Measurements from ENCODE around the gene FBXL16. TPM values are rescaled to one million over a fixed set of nuclear protein-coding genes. Genes with fewer than 3 reads are reported as not detected.

The FBXL16 gene
- total RNA-seq, 1 donor from 2014 or later: 0.75 TPM

DNA sequence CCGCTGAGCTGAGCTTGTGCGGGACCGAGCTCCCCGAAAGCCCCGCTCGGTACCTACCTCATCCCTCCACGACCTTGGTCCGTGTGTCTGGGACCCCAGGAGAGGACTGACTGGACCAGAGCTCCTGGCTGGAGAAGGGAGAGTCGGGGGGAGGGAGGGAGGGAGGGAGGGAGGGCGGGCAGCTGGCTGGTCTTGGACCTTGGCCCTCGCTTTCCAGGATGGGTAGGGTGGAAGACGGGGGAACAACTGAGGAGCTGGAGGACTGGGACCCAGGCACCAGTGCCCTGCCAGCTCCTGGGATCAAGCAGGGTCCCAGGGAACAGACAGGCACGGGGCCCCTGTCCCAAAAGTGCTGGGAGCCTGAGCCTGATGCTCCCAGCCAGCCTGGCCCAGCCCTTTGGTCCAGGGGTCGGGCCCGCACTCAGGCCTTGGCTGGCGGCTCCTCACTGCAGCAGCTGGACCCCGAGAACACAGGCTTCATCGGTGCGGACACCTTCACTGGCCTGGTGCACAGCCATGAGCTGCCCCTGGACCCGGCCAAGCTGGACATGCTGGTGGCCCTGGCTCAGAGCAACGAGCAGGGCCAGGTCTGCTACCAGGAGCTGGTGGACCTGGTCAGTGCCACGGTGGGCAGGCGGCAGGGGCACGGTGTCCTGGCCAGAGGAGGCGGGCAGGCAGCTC is 29.6 kb downstream of the FBXL16 start:
- DNase-seq: no peak
- Mint-ChIP-seq H3K4me3 (no peak overlapping the region), H3K27me3 (peaks cover 9% of the 10 kb centered on the region), H3K27ac (no peak overlapping the region), H3K36me3 (ENCODE audit: low read depth) (peaks cover 23% of the 10 kb centered on the region), H3K4me1 (peaks cover 17% of the 10 kb centered on the region), H3K9me3 (no peaks in the 10 kb centered on the region)
- TF ChIP-seq, protein P1, sequence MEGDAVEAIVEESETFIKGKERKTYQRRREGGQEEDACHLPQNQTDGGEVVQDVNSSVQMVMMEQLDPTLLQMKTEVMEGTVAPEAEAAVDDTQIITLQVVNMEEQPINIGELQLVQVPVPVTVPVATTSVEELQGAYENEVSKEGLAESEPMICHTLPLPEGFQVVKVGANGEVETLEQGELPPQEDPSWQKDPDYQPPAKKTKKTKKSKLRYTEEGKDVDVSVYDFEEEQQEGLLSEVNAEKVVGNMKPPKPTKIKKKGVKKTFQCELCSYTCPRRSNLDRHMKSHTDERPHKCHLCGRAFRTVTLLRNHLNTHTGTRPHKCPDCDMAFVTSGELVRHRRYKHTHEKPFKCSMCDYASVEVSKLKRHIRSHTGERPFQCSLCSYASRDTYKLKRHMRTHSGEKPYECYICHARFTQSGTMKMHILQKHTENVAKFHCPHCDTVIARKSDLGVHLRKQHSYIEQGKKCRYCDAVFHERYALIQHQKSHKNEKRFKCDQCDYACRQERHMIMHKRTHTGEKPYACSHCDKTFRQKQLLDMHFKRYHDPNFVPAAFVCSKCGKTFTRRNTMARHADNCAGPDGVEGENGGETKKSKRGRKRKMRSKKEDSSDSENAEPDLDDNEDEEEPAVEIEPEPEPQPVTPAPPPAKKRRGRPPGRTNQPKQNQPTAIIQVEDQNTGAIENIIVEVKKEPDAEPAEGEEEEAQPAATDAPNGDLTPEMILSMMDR (IDR thresholded peaks at IDR 0.05): no peak
- intact Hi-C loops (cut with micrococcal nuclease): no loop called here
- ChIA-PET CTCF (no interaction called here), POLR2A (interaction anchor here (0.5 to 2.4 kb wide), 7 partner anchors 8 to 323 kb away, joined by 3 to 12 read pairs (median 4); partner anchors contain the start of genes AXIN1, RHOT2 and WDR24)
- ATAC-seq (ENCODE audit: low read depth): no peak

DNA sequence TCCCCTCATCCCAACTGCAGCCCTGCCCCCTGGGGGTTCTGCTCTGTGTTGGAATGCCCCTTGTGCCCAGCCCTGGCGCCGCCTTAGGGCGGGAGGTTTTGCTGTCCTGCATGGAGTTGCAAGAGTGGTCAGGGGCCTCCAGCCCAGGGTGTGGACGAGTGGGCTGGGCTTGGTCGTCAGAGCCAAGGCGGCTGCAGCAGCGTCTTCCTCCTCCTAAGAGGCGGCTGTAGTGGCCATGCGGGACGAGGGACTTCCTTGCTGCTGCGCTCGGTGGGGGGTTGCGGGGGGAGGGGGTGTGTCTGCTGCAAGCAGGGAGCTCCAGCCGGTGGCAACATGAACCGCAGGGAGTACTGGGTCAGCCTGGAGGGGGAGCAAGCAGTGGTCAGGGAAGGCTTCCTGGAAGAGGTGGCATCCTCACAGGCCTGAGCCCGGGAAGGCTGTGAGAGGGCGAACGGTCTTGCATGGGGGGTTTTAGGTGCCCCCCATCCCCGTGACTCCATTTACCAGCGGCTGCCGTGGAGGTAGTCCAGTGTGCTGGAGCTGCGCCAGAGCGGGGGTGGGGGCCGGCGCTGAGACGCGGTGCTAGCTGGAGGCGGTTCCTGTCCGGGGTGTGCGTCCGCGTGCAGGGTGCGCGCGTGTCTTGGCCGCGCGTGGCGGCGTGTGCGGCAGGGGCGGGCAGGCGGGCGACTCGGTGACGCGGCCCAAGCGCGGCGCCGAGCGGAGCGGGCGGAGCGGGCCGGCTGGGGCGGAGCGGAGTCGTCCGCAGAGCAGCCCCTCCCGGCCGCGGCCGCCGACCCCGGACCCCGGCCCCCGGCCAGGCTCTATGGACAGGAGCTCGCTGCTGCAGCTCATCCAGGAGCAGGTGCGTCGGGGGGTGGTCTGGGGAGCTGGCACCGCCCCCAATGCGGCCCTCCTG is 30.4 kb downstream of the FBXL16 start, which contains the start of gene RHBDL1:
Gene RHBDL1, plus strand, starts transcription at position 704 of the 916 bp plus-strand sequence. Its CDS starts 120 bp downstream, at position 824.
- no peak for ATAC-seq (ENCODE audit: low read depth)
- Mint-ChIP-seq H3K4me3 (peak within 1 kb of the TSS; percentile 35), H3K36me3 (ENCODE audit: low read depth) (peaks cover 24% of the 10 kb centered on the region), H3K4me1 (peaks cover 15% of the 10 kb centered on the region), H3K27me3 (peaks cover 9% of the 10 kb centered on the region), H3K27ac (no peak within 1 kb of the TSS), H3K9me3 (no peaks in the 10 kb centered on the region)
- intact Hi-C loops (cut with micrococcal nuclease): no loop called here
- CTCF ChIA-PET: no interaction called here
- POLR2A ChIA-PET: interaction anchor here (0.5 to 2.4 kb wide), 5 partner anchors 15 to 738 kb away, joined by 3 to 12 read pairs (median 6); partner anchors contain the start of genes AXIN1 and WDR24
- TF ChIP-seq, protein P1 (IDR thresholded peaks at IDR 0.05): no peak
- no peak for DNase-seq

DNA sequence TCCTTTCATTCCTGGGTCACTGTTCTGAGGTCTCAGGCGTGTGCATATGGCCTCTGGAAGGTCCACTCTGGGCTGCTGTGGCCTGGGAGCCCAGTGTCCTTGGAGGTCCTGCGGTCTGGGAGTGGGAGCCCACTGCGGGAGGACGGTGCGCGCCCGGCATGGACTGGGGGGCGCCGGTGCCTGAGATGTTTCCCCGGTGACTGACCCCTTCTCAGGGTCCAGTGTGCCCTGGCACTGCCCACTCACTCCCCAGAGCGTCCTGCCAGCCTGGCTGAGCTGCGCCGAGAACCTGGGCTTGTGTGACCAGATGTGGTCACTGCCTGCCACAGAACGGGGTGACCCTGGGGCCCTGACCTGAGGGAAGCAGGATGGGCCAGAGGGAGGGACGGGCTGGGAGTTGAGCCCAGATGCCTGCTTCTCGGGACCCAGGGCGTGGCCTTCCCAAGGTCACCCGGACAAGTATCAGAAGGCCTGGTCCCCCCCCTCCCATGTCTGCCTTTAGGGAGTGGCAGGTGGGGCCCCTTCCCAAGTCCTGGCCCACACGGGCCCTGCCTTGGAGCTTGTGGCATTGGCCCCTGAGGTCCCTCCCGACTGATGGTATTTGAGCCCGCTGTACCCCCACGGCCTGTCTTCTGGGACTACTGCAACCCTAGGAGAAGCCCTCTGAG is 31.3 kb downstream of the FBXL16 start:
- intact Hi-C loops (cut with micrococcal nuclease): no loop called here
- ATAC-seq (ENCODE audit: low read depth) (no peak), DNase-seq (no peak)
- ChIA-PET CTCF (no interaction called here), POLR2A (interaction anchor here (0.6 to 2.4 kb wide), 2 partner anchors 16 to 739 kb away, joined by 10 to 12 read pairs; partner anchors contain the start of gene WDR24)
- Mint-ChIP-seq H3K4me1 (peaks cover 15% of the 10 kb centered on the region), H3K9me3 (no peaks in the 10 kb centered on the region), H3K4me3 (no peak overlapping the region), H3K27ac (no peak overlapping the region), H3K36me3 (ENCODE audit: low read depth) (peaks cover 30% of the 10 kb centered on the region), H3K27me3 (peaks cover 9% of the 10 kb centered on the region)
- TF ChIP-seq, protein P1 (IDR thresholded peaks at IDR 0.05): no peak

DNA sequence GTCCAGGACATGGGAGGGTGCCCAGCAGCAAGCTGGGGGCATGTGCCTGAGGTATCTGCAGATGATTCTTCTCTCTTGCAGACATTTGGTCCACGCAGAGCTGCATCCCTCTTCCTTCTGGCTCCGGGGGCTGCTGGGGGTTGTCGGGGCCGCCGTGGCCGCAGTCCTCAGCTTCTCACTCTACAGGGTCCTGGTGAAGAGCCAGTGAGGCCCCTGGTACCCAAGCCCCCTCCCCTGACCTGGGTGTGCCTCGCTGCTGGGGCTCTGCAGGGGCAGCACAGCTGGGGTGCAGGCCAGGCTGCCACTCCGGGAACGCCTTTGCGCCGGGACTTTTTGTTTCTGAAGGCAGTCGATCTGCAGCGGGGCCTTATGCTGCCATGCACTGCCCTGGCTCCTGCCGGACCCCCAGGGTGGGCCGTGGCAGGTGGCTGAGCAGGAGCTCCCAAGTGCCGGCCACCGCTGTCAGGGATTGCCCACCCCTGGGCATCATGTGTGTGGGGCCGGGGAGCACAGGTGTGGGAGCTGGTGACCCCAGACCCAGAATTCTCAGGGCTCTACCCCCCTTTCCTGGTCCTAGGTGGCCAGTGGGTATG is 32.1 kb downstream of the FBXL16 start:
- no peak for DNase-seq
- ChIA-PET CTCF (no interaction called here), POLR2A (no interaction called here)
- no peaks in the 10 kb centered on the region for H3K9me3 Mint-ChIP-seq
- H3K4me3 Mint-ChIP-seq: no peak overlapping the region
- no peak for ATAC-seq (ENCODE audit: low read depth)
- intact Hi-C loops (cut with micrococcal nuclease): no loop called here
- H3K27ac Mint-ChIP-seq: no peak overlapping the region
- H3K27me3 Mint-ChIP-seq: peaks cover 9% of the 10 kb centered on the region
- peaks cover 18% of the 10 kb centered on the region for H3K4me1 Mint-ChIP-seq
- TF ChIP-seq, protein P1 (IDR thresholded peaks at IDR 0.05): no peak
- H3K36me3 Mint-ChIP-seq (ENCODE audit: low read depth): peaks cover 33% of the 10 kb centered on the region
